HEK293 (cell line): ENCODE results near the gene RNF6.

ENCODE experiments used
- CTCF ChIA-PET: fragments of 350-600 bp; formaldehyde crosslinking; extraction: SDS; loops from one replicate; lab custom pipeline; 2021; ENCODE audit warnings: antibody characterized with exemption; lab: Yijun Ruan, JAX
- POLR2A ChIA-PET: fragments of 300-600 bp; formaldehyde crosslinking; extraction: SDS; loops from one replicate; lab custom pipeline; 2020; ENCODE audit warnings: antibody characterized with exemption, inconsistent platforms; lab: Yijun Ruan, JAX
- H3K27ac ChIP-seq: fragments of 200-500 bp; sonication (Bioruptor generic); 2 replicates; pipeline ENCODE4 v1.5.1; 2014; ENCODE audit warnings: low read depth, low read length, control low read depth, inconsistent platforms; ENCODE audit errors: extremely low read depth
- H3K36me3 ChIP-seq, 2 experiments: fragments of 200-500 bp in 1 of 2; sonication (Bioruptor generic) in 1 of 2; 1 replicate in 1 of 2; 2 replicates in 1 of 2; pipeline ENCODE4 v1.5.1; 2014 to 2017; ENCODE audit warnings: inconsistent platforms in 2 of 2, low read length in 2 of 2; ENCODE audit not compliant: control insufficient read depth in 2 of 2, insufficient read depth in 1 of 2
- H3K4me1 ChIP-seq: fragments of 200-500 bp; sonication (Bioruptor generic); 2 replicates; pipeline ENCODE4 v1.5.1; 2014; ENCODE audit warnings: mild to moderate bottlenecking, low read length, inconsistent platforms; ENCODE audit not compliant: control insufficient read depth, insufficient read depth
- H3K4me3 ChIP-seq: 2 replicates; pipeline ENCODE4 v1.5.1; 2011; ENCODE audit warnings: low read depth, mild to moderate bottlenecking, control low read depth, low read length, moderate library complexity
- H3K9me3 ChIP-seq: fragments of 200-500 bp; sonication (Bioruptor generic); 2 replicates; pipeline ENCODE4 v1.5.1; 2014; ENCODE audit warnings: low read depth, low read length, inconsistent platforms; ENCODE audit not compliant: control insufficient read depth, insufficient read depth
- FEZF1 ChIP-seq: fragments of 450-650 bp; formaldehyde crosslinking; IDR thresholded peaks from 2 replicates; pipeline ENCODE4 v1.5.1; 2016; ENCODE audit warnings: missing biosample characterization, missing genetic modification characterization
- GLIS1 ChIP-seq: fragments of 450-650 bp; formaldehyde crosslinking; IDR thresholded peaks from 2 replicates; pipeline ENCODE4 v1.5.1; 2016; ENCODE audit warnings: missing biosample characterization, missing genetic modification characterization
- HOXC10 ChIP-seq: sonication (generic); formaldehyde crosslinking; IDR thresholded peaks from 2 replicates; pipeline ENCODE4 v1.8.1; 2023; ENCODE audit warnings: mild to moderate bottlenecking, missing genetic modification reagents
- REPIN1 ChIP-seq: fragments of 450-650 bp; formaldehyde crosslinking; IDR thresholded peaks from 2 replicates; pipeline ENCODE4 v1.5.1; 2017; ENCODE audit warnings: missing biosample characterization, missing genetic modification characterization, low read depth
- TRIM28 ChIP-seq: IDR thresholded peaks from 2 replicates; pipeline ENCODE4 v1.6.1; 2011; ENCODE audit warnings: low read length, control low read depth, borderline replicate concordance
- ZFP3 ChIP-seq: fragments of 450-650 bp; formaldehyde crosslinking; IDR thresholded peaks from 2 replicates; pipeline ENCODE4 v1.5.1; 2016; ENCODE audit warnings: low read depth, missing biosample characterization, missing genetic modification characterization
- ZFP69B ChIP-seq: fragments of 450-650 bp; formaldehyde crosslinking; IDR thresholded peaks from 2 replicates; pipeline ENCODE4 v1.5.1; 2016; ENCODE audit warnings: missing biosample characterization, missing genetic modification characterization
- ZIC2 ChIP-seq: fragments of 450-650 bp; formaldehyde crosslinking; IDR thresholded peaks from 2 replicates; pipeline ENCODE4 v1.5.1; 2016; ENCODE audit warnings: missing biosample characterization, missing genetic modification characterization
- ZNF112 ChIP-seq: fragments of 450-650 bp; formaldehyde crosslinking; IDR thresholded peaks from 2 replicates; pipeline ENCODE4 v1.5.0; 2017; ENCODE audit warnings: missing biosample characterization, missing genetic modification characterization
- ZNF169 ChIP-seq: fragments of 450-650 bp; formaldehyde crosslinking; IDR thresholded peaks from 2 replicates; pipeline ENCODE4 v1.5.1; 2016; ENCODE audit warnings: missing biosample characterization, missing genetic modification characterization
- ZNF184 ChIP-seq: fragments of 450-650 bp; IDR thresholded peaks from 2 replicates; pipeline ENCODE4 v1.5.1; 2018; ENCODE audit warnings: missing biosample characterization, mild to moderate bottlenecking, missing genetic modification characterization
- ZNF23 ChIP-seq: fragments of 450-650 bp; formaldehyde crosslinking; IDR thresholded peaks from 2 replicates; pipeline ENCODE4 v1.5.1; 2016; ENCODE audit warnings: missing biosample characterization, missing genetic modification characterization, borderline replicate concordance
- ZNF239 ChIP-seq: fragments of 450-650 bp; formaldehyde crosslinking; IDR thresholded peaks from 2 replicates; pipeline ENCODE4 v1.5.1; 2016; ENCODE audit warnings: missing biosample characterization, missing genetic modification characterization
- ZNF248 ChIP-seq: fragments of 450-650 bp; formaldehyde crosslinking; IDR thresholded peaks from 2 replicates; pipeline ENCODE4 v1.5.1; 2017; ENCODE audit warnings: missing biosample characterization, missing genetic modification characterization
- ZNF280C ChIP-seq: fragments of 450-650 bp; formaldehyde crosslinking; IDR thresholded peaks from 2 replicates; pipeline ENCODE4 v1.5.1; 2016; ENCODE audit warnings: missing biosample characterization, missing genetic modification characterization
- ZNF292 ChIP-seq: fragments of 450-650 bp; formaldehyde crosslinking; IDR thresholded peaks from 2 replicates; pipeline ENCODE4 v1.5.1; 2016; ENCODE audit warnings: low read depth, missing biosample characterization, missing genetic modification characterization, borderline replicate concordance
- ZNF311 ChIP-seq: fragments of 450-650 bp; formaldehyde crosslinking; IDR thresholded peaks from 2 replicates; pipeline ENCODE4 v1.5.1; 2017; ENCODE audit warnings: missing biosample characterization, missing genetic modification characterization, borderline replicate concordance
- ZNF354C ChIP-seq: fragments of 450-650 bp; formaldehyde crosslinking; IDR thresholded peaks from 2 replicates; pipeline ENCODE4 v1.5.1; 2016; ENCODE audit warnings: missing biosample characterization, missing genetic modification characterization, low read depth, borderline replicate concordance
- ZNF37A ChIP-seq: fragments of 450-650 bp; IDR thresholded peaks from 2 replicates; pipeline ENCODE4 v1.5.1; 2018; ENCODE audit warnings: missing biosample characterization, missing genetic modification characterization
- ZNF423 ChIP-seq: fragments of 450-650 bp; formaldehyde crosslinking; IDR thresholded peaks from 2 replicates; pipeline ENCODE4 v1.5.1; 2016; ENCODE audit warnings: missing biosample characterization, missing genetic modification characterization
- ZNF510 ChIP-seq: fragments of 450-650 bp; formaldehyde crosslinking; IDR thresholded peaks from 2 replicates; pipeline ENCODE4 v1.5.1; 2018; ENCODE audit warnings: mild to moderate bottlenecking, missing genetic modification characterization, missing biosample characterization; ENCODE audit not compliant: insufficient replicate concordance
- ZNF521 ChIP-seq: fragments of 450-650 bp; formaldehyde crosslinking; IDR thresholded peaks from 2 replicates; pipeline ENCODE4 v1.5.1; 2017; ENCODE audit warnings: missing biosample characterization, mild to moderate bottlenecking, missing genetic modification characterization
- ZNF530 ChIP-seq: fragments of 450-650 bp; formaldehyde crosslinking; IDR thresholded peaks from 2 replicates; pipeline ENCODE4 v1.5.1; 2016; ENCODE audit warnings: low read depth, missing biosample characterization, missing genetic modification characterization
- ZNF585B ChIP-seq: fragments of 450-650 bp; formaldehyde crosslinking; IDR thresholded peaks from 2 replicates; pipeline ENCODE4 v1.5.1; 2016; ENCODE audit warnings: missing biosample characterization, missing genetic modification characterization
- ZNF747 ChIP-seq: fragments of 450-650 bp; formaldehyde crosslinking; IDR thresholded peaks from 2 replicates; pipeline ENCODE4 v1.5.1; 2016; ENCODE audit warnings: missing biosample characterization, missing genetic modification characterization
- TF ChIP-seq, protein P1 (sequence below): fragments of 450-650 bp; formaldehyde crosslinking; IDR thresholded peaks from 2 replicates; pipeline ENCODE4 v1.5.1; 2016; ENCODE audit warnings: missing biosample characterization, missing genetic modification characterization
- TF ChIP-seq, protein P2 (sequence below): fragments of 450-650 bp; formaldehyde crosslinking; IDR thresholded peaks from 2 replicates; pipeline ENCODE4 v1.5.1; 2016; ENCODE audit warnings: missing biosample characterization, missing genetic modification characterization
- TF ChIP-seq, protein P3 (sequence below): fragments of 450-650 bp; formaldehyde crosslinking; IDR thresholded peaks from 2 replicates; pipeline ENCODE4 v1.5.1; 2016; ENCODE audit warnings: missing biosample characterization, missing genetic modification characterization

RNF6 gene

GRCh38 chr13:26228096-26228495 is 6.0 kb upstream of the RNF6 start:
- Histone ChIP-seq H3K27ac (no peak overlapping the region), H3K36me3 (no peaks in the 10 kb centered on the region), H3K4me1 (no peaks in the 10 kb centered on the region), H3K4me3 (no peak overlapping the region), H3K9me3 (no peaks in the 10 kb centered on the region)
- ChIA-PET POLR2A (no interaction called here), CTCF (interaction anchor here (1.6 kb wide), 1 partner anchor 9 kb away, joined by 3 read pairs; no protein-coding TSS in a partner anchor)
- TF ChIP-seq ZNF292 (no peak), ZFP3 (tag by site-specific recombination) (no peak), ZNF510 (no peak), ZNF585B (no peak), ZNF280C (tag by site-specific recombination) (no peak), HOXC10 (CRISPR knock-in tag) (no peak), ZNF747 (tag by site-specific recombination) (no peak), ZIC2 (no peak), ZNF521 (no peak), ZNF37A (tag by site-specific recombination) (no peak), REPIN1 (tag by site-specific recombination) (no peak), ZNF248 (tag by site-specific recombination) (no peak), ZNF530 (no peak), ZNF311 (tag by site-specific recombination) (no peak), ZNF239 (tag by site-specific recombination) (no peak), ZNF112 (no peak), ZNF354C (tag by site-specific recombination) (no peak), ZNF184 (tag by site-specific recombination) (no peak), ZNF423 (tag by site-specific recombination) (no peak)
- TF ChIP-seq, protein P1, sequence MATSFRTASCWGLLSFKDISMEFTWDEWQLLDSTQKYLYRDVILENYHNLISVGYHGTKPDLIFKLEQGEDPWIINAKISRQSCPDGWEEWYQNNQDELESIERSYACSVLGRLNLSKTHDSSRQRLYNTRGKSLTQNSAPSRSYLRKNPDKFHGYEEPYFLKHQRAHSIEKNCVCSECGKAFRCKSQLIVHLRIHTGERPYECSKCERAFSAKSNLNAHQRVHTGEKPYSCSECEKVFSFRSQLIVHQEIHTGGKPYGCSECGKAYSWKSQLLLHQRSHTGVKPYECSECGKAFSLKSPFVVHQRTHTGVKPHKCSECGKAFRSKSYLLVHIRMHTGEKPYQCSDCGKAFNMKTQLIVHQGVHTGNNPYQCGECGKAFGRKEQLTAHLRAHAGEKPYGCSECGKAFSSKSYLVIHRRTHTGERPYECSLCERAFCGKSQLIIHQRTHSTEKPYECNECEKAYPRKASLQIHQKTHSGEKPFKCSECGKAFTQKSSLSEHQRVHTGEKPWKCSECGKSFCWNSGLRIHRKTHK (tag by site-specific recombination): no peak

DNA sequence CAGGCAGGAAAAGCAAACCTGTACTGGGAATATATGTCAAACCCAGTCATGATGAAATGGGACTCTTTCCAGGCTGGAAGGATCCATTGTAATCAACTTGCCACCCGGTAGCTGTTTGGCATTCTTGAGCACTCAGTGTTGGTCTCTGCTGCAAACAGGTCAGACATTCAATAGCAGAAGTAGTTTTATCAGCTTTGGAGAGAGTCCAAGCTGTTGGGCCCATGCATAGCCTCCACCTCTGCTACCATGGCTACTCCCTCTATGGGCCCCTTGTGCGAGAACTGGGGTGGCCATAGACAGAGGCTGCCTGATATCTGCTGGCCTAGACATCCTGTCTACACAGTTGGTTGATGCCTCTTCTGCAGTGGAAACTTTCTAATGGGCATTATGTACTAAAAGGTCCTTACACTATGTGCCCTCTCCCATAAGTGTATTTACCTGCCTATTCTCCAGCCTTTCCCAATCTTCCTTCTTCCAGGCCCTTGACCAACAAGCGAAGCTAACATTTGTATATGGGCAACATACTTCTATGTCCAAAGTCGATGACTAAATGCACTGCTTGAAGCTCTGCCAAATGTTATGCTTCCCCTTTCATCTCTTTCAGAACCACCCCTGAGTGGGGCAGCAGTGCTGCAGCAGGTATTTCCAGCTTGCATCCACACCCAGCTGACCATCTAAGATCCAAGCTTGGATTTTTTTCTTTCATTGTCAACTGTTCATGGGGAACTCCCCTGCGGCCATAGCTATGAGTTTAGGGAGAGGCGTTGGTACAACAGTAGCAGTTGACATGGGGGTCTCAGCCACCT is 5.3 kb upstream of the RNF6 start:
- POLR2A ChIA-PET: no interaction called here

More for the DNA sequence above, 5.3 kb upstream of the RNF6 start:
- TF ChIP-seq FEZF1 (no peak), ZNF23 (tag by site-specific recombination) (no peak), GLIS1 (tag by site-specific recombination) (no peak), ZFP69B (tag by site-specific recombination) (no peak), ZNF169 (tag by site-specific recombination) (no peak), TRIM28 (no peak)
- TF ChIP-seq, protein P2, sequence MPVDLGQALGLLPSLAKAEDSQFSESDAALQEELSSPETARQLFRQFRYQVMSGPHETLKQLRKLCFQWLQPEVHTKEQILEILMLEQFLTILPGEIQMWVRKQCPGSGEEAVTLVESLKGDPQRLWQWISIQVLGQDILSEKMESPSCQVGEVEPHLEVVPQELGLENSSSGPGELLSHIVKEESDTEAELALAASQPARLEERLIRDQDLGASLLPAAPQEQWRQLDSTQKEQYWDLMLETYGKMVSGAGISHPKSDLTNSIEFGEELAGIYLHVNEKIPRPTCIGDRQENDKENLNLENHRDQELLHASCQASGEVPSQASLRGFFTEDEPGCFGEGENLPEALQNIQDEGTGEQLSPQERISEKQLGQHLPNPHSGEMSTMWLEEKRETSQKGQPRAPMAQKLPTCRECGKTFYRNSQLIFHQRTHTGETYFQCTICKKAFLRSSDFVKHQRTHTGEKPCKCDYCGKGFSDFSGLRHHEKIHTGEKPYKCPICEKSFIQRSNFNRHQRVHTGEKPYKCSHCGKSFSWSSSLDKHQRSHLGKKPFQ: no peak
- TF ChIP-seq, protein P3, sequence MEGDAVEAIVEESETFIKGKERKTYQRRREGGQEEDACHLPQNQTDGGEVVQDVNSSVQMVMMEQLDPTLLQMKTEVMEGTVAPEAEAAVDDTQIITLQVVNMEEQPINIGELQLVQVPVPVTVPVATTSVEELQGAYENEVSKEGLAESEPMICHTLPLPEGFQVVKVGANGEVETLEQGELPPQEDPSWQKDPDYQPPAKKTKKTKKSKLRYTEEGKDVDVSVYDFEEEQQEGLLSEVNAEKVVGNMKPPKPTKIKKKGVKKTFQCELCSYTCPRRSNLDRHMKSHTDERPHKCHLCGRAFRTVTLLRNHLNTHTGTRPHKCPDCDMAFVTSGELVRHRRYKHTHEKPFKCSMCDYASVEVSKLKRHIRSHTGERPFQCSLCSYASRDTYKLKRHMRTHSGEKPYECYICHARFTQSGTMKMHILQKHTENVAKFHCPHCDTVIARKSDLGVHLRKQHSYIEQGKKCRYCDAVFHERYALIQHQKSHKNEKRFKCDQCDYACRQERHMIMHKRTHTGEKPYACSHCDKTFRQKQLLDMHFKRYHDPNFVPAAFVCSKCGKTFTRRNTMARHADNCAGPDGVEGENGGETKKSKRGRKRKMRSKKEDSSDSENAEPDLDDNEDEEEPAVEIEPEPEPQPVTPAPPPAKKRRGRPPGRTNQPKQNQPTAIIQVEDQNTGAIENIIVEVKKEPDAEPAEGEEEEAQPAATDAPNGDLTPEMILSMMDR (tag by site-specific recombination): no peak
- TF ChIP-seq, all 188 proteins: peak for 0
- no peak overlapping the region for H3K27ac ChIP-seq
- CTCF ChIA-PET: interaction anchor here (0.6 to 1.6 kb wide), 2 partner anchors 10 to 269 kb away, joined by 3 read pairs; no protein-coding TSS in a partner anchor
- no peaks in the 10 kb centered on the region for H3K9me3 ChIP-seq
- no peaks in the 10 kb centered on the region for H3K36me3 ChIP-seq
- no peak overlapping the region for H3K4me3 ChIP-seq
- no peaks in the 10 kb centered on the region for H3K4me1 ChIP-seq
